Stimulated activated CD8-positive, alpha-beta memory T cell treated with anti-CD3 and anti-CD28 coated beads, Interleukin-4, amount 100 ng/mL, for 1 hour (primary cell): ENCODE measurements around the gene AOC2.
A peak's percentile ranks its signal among the peaks of the same experiment; 100 is the strongest.
"Not testable (repeated sequence)": the region's sequence is repeated elsewhere in the genome, so short reads cannot be mapped to it uniquely, and the experiment has no call there.

Experiments used
- DNase-seq, 2 donors: peaks; one replicate each; pipeline ENCODE4 v3.0.0-alpha.2; 2020; ENCODE audit warnings: low read depth in 2 of 2, low spot score in 1 of 2

The AOC2 gene

GRCh38 chr17:42832213-42832933 is 12.0 kb upstream of the AOC2 start:
- DNase-seq = no peak

DNA sequence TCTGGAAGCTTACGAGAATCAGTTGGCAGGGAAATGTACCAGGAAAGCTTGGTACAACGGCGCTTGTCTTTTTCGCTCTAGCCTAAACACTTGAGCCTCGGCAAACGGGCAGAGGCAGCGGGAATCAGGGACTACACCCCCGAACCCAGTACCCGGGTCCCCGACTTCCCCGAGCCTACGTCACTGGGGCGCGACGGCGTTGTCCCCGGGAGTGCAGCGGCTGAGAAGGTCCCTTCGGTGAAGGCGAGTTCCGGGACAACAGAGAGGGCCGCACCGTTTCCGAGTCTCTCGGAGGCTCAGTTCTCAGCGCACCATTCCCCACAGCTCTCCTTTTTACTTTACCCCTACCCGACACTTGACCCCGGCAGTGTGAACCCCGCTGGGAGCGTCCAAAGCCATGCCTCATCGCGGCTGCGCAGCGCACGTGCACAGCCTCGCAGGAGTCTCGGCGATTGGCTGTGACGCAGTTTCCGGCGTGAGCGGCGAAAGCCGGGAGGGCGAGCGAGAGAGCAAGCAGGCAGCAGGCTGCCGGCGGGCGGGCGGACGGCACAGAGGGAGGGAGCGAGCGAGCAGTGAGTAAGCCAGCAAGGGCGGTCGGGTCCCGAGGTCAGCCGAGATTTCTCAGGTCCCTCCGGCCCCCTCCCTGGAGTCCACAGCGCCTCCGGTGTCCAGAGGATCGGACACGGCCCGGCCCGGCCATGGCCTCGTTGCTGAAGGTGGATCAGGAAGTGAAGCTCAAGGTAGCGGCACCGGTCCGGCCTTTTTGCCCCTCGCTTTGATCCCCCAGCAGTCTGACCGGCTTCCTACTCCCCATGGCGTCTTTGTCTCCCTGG is 11.2 kb upstream of the AOC2 start, which contains the start of gene PSME3:
Gene PSME3 (plus strand): TSS at position 464 of the 833 bp plus-strand sequence. CDS start 235 bp downstream, at position 699.
- DNase-seq = peak; percentile 78 to 85

DNA sequence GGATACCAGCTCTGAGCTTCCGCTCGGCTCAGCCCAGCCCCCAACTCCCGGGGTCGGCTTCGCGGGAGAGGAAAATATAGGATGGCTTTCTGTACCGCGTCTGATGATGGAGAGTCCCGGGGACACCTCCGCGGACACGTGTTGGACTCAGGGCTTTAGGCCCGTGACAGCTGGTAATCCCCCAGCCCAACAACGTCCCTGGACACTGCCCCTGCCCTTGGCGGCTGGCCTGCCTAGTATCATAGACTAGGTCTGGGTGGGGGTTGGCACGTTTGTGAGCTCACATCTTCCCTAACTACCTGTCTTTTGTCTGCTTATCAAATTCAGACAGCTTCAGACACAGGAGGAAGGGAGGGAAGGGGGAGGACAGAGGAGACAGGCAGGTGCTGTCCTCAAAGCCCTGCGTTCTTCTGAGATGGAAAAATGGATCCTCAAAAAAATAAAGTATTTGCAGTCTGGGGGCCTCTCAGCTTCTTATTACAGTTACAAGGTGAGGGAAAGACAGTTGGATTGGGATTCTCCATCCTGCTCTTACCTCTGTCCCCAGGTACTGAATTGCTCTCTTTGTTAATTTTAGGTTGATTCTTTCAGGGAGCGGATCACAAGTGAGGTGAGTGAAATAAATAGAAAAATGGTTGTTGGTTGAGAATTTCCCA is 10.5 kb upstream of the AOC2 start:
- DNase-seq = no peak

- no peak for DNase-seq
These were observed 8.6 kb upstream of the AOC2 start for GRCh38 chr17:42835732-42836131.

- no peak for DNase-seq
These were observed 2.2 kb upstream of the AOC2 start for GRCh38 chr17:42841975-42842685.

GRCh38 chr17:42843358-42843934 is 934 bp upstream of the AOC2 start:
- DNase-seq = no peak

- DNase-seq = no peak
These were observed 578 bp downstream of the AOC2 start for GRCh38 chr17:42844761-42845555.

DNA sequence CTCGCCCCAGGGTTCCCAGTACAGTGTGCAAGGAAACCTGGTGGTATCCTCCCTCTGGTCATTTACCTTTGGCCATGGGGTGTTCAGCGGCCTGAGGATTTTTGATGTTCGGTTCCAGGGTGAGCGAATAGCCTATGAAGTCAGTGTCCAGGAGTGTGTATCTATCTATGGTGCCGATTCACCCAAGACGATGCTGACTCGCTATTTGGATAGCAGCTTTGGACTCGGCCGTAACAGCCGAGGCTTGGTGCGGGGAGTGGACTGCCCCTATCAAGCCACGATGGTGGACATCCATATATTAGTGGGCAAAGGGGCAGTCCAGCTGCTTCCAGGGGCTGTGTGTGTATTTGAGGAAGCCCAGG is 1.2 kb downstream of the AOC2 start:
- no peak for DNase-seq

DNA sequence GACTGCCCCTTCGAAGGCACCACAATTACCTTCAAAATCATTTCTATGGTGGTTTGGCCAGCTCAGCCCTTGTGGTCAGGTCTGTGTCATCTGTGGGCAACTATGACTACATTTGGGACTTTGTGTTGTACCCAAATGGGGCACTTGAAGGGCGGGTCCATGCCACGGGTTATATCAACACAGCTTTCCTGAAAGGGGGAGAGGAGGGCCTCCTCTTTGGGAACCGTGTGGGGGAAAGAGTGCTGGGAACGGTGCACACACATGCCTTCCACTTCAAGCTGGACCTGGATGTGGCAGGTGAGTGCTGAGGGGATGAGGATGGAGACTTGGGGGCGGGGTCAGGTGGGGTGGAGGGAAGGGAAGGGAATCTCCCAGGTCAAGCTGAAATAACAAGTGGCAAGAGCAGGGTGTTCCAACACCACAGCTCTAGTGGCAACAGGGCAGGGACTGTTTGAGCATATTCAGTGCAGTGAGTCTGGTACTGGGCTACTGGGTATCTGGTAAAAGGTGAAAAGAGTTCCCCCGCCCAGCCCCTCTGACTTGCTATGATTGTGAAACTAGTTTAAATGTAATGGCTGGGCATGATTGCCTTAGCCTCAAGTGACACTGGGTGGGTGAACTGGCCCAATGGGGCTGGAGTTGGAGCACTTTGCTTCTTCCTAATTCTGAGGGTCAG is 1.7 kb downstream of the AOC2 start:
- no peak for DNase-seq

- no peak for DNase-seq
These were observed 2.4 kb downstream of the AOC2 start for GRCh38 chr17:42846594-42847280.

DNA sequence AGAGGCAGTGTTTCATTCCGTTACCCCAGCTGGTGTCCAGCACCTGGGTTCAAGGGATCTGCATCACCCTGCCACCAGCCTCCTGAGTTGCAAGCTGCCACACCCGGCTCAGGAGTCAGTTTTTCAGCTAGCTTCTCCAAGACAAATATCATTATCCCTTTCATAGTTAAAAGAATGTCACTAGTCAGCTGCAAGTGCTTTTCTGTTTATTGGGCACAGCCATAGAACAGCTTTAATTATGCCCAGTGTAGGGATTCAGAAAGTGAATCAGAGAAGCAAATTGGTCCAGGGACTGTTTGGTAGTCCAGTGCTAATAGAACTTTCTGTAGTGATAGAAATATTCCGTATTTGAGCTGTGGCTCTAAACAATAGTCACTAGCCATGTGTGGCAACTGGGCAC is 3.7 kb downstream of the AOC2 start:
- DNase-seq = no peak

DNA sequence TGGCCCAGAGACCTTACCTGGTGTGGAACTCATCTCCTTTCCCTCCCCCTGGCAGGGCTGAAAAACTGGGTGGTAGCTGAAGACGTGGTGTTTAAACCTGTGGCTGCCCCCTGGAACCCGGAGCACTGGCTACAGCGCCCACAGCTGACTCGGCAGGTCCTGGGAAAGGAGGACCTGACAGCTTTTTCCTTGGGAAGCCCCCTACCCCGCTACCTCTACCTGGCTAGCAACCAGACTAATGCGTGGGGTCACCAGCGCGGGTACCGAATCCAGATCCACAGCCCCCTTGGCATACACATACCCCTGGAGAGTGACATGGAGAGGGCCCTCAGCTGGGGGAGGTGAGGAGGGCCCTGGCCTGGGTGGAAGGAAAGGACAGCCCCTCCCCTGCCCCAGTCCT is 4.7 kb downstream of the AOC2 start:
- DNase-seq = no peak

- no peak for DNase-seq
These were observed 5.2 kb downstream of the AOC2 start for GRCh38 chr17:42849451-42850181.

GRCh38 chr17:42850954-42851353 is 6.6 kb downstream of the AOC2 start, which contains the start of gene AOC3:
AOC3 (plus strand) TSS chr17:42851199; CDS start chr17:42851344, 145 bp downstream.
- DNase-seq = no peak

DNA sequence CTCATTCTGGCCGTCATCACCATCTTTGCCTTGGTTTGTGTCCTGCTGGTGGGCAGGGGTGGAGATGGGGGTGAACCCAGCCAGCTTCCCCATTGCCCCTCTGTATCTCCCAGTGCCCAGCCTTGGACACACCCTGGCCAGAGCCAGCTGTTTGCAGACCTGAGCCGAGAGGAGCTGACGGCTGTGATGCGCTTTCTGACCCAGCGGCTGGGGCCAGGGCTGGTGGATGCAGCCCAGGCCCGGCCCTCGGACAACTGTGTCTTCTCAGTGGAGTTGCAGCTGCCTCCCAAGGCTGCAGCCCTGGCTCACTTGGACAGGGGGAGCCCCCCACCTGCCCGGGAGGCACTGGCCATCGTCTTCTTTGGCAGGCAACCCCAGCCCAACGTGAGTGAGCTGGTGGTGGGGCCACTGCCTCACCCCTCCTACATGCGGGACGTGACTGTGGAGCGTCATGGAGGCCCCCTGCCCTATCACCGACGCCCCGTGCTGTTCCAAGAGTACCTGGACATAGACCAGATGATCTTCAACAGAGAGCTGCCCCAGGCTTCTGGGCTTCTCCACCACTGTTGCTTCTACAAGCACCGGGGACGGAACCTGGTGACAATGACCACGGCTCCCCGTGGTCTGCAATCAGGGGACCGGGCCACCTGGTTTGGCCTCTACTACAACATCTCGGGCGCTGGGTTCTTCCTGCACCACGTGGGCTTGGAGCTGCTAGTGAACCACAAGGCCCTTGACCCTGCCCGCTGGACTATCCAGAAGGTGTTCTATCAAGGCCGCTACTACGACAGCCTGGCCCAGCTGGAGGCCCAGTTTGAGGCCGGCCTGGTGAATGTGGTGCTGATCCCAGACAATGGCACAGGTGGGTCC is 7.2 kb downstream of the AOC2 start:
- DNase-seq = not testable (repeated sequence)

DNA sequence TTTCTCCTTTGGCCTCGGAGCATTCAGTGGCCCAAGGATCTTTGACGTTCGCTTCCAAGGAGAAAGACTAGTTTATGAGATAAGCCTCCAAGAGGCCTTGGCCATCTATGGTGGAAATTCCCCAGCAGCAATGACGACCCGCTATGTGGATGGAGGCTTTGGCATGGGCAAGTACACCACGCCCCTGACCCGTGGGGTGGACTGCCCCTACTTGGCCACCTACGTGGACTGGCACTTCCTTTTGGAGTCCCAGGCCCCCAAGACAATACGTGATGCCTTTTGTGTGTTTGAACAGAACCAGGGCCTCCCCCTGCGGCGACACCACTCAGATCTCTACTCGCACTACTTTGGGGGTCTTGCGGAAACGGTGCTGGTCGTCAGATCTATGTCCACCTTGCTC is 8.0 kb downstream of the AOC2 start:
- no peak for DNase-seq

DNA sequence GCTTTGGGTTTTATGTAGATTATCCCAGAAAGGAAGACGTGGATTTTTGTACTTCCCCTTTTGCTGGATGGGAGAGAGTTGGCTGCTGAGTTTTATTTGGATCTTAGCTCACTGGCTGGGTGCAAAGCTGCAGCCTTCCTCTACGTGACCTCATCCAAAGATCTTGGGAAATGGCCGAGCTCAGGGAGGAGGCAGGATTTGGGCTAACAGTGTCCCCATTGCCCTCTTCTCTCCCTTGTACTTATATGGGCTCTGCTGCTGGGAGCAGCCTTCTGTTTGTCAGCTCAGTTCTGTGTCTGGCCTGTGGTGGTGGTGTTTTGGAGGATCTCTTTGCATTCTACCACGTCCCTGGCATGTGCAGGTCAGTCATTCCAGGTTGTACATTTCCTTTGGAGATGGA is 8.6 kb downstream of the AOC2 start:
- no peak for DNase-seq
